Endothelial cell of umbilical vein (primary cell): ENCODE data around the gene CYFIP1. TPM values are rescaled to one million over a fixed set of nuclear protein-coding genes. Genes with fewer than 3 reads are reported as not detected.

Experiments
- BruUV-seq: library from RNA; stranded (reverse); fragments of 400-500 nt; replicated peaks from 2 replicates; lab custom pipeline; 2021; lab: Mats Ljungman, UMichigan
- CTCF ChIA-PET: fragments of 300-600, 350-600 bp; sonication (Branson Sonifier 250); formaldehyde crosslinking; loops from one replicate; lab custom pipeline; 2021; ENCODE audit warnings: antibody characterized with exemption, inconsistent platforms; lab: Charles Lee
- POLR2A ChIA-PET: fragments of 300-600, 350-600 bp; sonication (Branson Sonifier 250); formaldehyde crosslinking; loops from one replicate; lab custom pipeline; 2021; ENCODE audit warnings: antibody characterized with exemption, inconsistent platforms; lab: Charles Lee
- DNase-seq: peaks from one replicate; pipeline ENCODE4 v3.0.0-alpha.2; 2011; ENCODE audit warnings: low read depth, low spot score
- FAIRE-seq: peaks from 2 replicates; lab custom pipeline; 2011; peaks lifted over from hg19 to GRCh38; lab: Jason Lieb, UNC
- H2AFZ ChIP-seq: 2 replicates; pipeline ENCODE4 v1.6.0; 2012; ENCODE audit warnings: low read depth, low read length, control low read depth, inconsistent platforms
- H3K27ac ChIP-seq: 2 replicates; pipeline ENCODE4 v1.5.1; 2011; ENCODE audit warnings: low read depth, mild to moderate bottlenecking, control low read depth, low read length, moderate library complexity; ENCODE audit not compliant: insufficient read depth
- H3K27me3 ChIP-seq, 2 experiments: 2 replicates each; pipeline versions ENCODE4 v1.6.0 to v1.6.1; 2011; ENCODE audit warnings: low read length in 2 of 2, mixed read lengths in 1 of 2; ENCODE audit not compliant: control insufficient read depth in 2 of 2, insufficient read depth in 2 of 2
- H3K36me3 ChIP-seq, 2 experiments: 2 replicates in 1 of 2; 3 replicates in 1 of 2; pipeline ENCODE4 v1.5.1; 2011; ENCODE audit warnings: low read length in 2 of 2, mild to moderate bottlenecking in 1 of 2, moderate library complexity in 1 of 2; ENCODE audit not compliant: control insufficient read depth in 2 of 2, insufficient read depth in 2 of 2; ENCODE audit errors: extremely low read depth in 1 of 2
- H3K4me1 ChIP-seq: 3 replicates; pipeline ENCODE4 v1.5.1; 2011; ENCODE audit warnings: mild to moderate bottlenecking, low read length; ENCODE audit not compliant: control insufficient read depth, insufficient read depth; ENCODE audit errors: extremely low read depth
- H3K4me2 ChIP-seq: 2 replicates; pipeline ENCODE4 v1.6.1; 2011; ENCODE audit warnings: low read length, control low read depth, mixed read lengths; ENCODE audit not compliant: insufficient read depth
- H3K4me3 ChIP-seq, 3 experiments: fragments of 200-600 bp in 1 of 3; sonication (generic), shearing (Covaris generic) in 1 of 3; replicated peaks in 1 of 3; 2 replicates each; pipeline ENCODE4 v1.5.1; 2011 to 2016; ENCODE audit warnings: control low read depth in 3 of 3, low read length in 3 of 3, mild to moderate bottlenecking in 2 of 3, inconsistent platforms in 1 of 3, low read depth in 1 of 3, moderate library complexity in 1 of 3; ENCODE audit not compliant: insufficient read depth in 1 of 3
- H3K79me2 ChIP-seq: 2 replicates; pipeline ENCODE4 v1.6.0; 2012; ENCODE audit warnings: low read length, inconsistent platforms; ENCODE audit not compliant: control insufficient read depth, insufficient read depth
- H3K9ac ChIP-seq: replicated peaks from 2 replicates; pipeline ENCODE3; 2011; ENCODE audit warnings: low read length, control low read depth; ENCODE audit not compliant: insufficient read depth; ENCODE audit errors: extremely low read depth
- H3K9me1 ChIP-seq: replicated peaks from 3 replicates; pipeline ENCODE4 v1.6.0; 2011; ENCODE audit warnings: mild to moderate bottlenecking, low read length; ENCODE audit not compliant: control insufficient read depth, insufficient read depth; ENCODE audit errors: extremely low read depth
- H3K9me3 ChIP-seq: replicated peaks from 2 replicates; pipeline ENCODE4 v1.5.1; 2012; ENCODE audit warnings: low read length, inconsistent platforms; ENCODE audit not compliant: control insufficient read depth, insufficient read depth
- H4K20me1 ChIP-seq: replicated peaks from 2 replicates; pipeline ENCODE3; 2011; ENCODE audit warnings: mild to moderate bottlenecking, low read length; ENCODE audit not compliant: control insufficient read depth, insufficient read depth; ENCODE audit errors: extremely low read depth
- EZH2 ChIP-seq: IDR thresholded peaks from 2 replicates; pipeline ENCODE4 v1.6.1; 2012; ENCODE audit warnings: borderline replicate concordance, low read depth, mild to moderate bottlenecking, moderate library complexity, low read length, inconsistent platforms; ENCODE audit not compliant: severe bottlenecking
- FOS ChIP-seq: IDR thresholded peaks from 2 replicates; pipeline ENCODE4 v1.6.1; 2011; ENCODE audit warnings: mild to moderate bottlenecking, low read length, moderate library complexity, borderline replicate concordance; ENCODE audit not compliant: insufficient read depth
- GATA2 ChIP-seq: IDR thresholded peaks from 2 replicates; pipeline ENCODE4 v1.7.0; 2011; ENCODE audit warnings: low read depth, mild to moderate bottlenecking, moderate library complexity, mixed read lengths, low read length; ENCODE audit not compliant: insufficient read length, insufficient read depth
- JUN ChIP-seq: IDR thresholded peaks from 2 replicates; pipeline ENCODE4 v1.6.1; 2011; ENCODE audit warnings: borderline replicate concordance, low read depth; ENCODE audit not compliant: insufficient read length, insufficient read depth
- POLR2A ChIP-seq: IDR thresholded peaks from 2 replicates; pipeline ENCODE4 v1.6.1; 2012; ENCODE audit warnings: low read depth, mild to moderate bottlenecking, control low read depth, low read length
- POLR2AphosphoS5 ChIP-seq: IDR thresholded peaks from 2 replicates; pipeline ENCODE4 v1.6.1; 2012; ENCODE audit warnings: low read depth, mild to moderate bottlenecking, control low read depth, low read length, moderate library complexity; ENCODE audit not compliant: insufficient read depth
- dilution Hi-C: fragments of 300-500 bp; cut with MboI; formaldehyde crosslinking; loops from one replicate; pipeline ENCODE4 v1.15.0; 2019; ENCODE audit warnings: low sequenced_read_pairs; ENCODE audit not compliant: extremely low pct_ligation_motif_present
- intact Hi-C: fragments of 100-400 bp; cut with micrococcal nuclease; formaldehyde crosslinking; loops from one replicate; pipeline ENCODE4 v1.10.0; 2022
- polyA plus RNA-seq, 4 experiments: library from polyadenylated mRNA; depleted of rRNA in 3 of 4; stranded (reverse) in 3 of 4; unstranded in 1 of 4; fragments of >200 nt; gene quantifications; 2 replicates each; pipeline versions ENCODE4 v1.2.1 to v1.2.3, GENCODE V29; 2011 to 2012; ENCODE audit warnings: missing spikeins in 1 of 4
- total RNA-seq: library from RNA; stranded (reverse); gene quantifications from 2 replicates; pipeline ENCODE4 v1.2.3, GENCODE V29; 2021
- TF ChIP-seq, protein P1 (sequence below): IDR thresholded peaks from 2 replicates; pipeline ENCODE4 v1.6.1; 2011; ENCODE audit not compliant: insufficient read depth, insufficient read length
- TF ChIP-seq, protein P2 (sequence below), 2 donors: IDR thresholded peaks; 1 replicate in 1 of 2; 2 replicates in 1 of 2; pipeline ENCODE4 v1.5.1; 2011; ENCODE audit warnings: low read length in 2 of 2, mild to moderate bottlenecking in 2 of 2, moderate library complexity in 2 of 2, control low read depth in 1 of 2, inconsistent platforms in 1 of 2, low read depth in 1 of 2; ENCODE audit not compliant: insufficient read depth in 1 of 2; ENCODE audit errors: extremely low read depth in 1 of 2

Gene CYFIP1
- total and polyA plus RNA-seq, 2 donors (not counting 3 experiments of a cell fraction or from before 2014, with no cell fraction given), result 81.4 to 158 TPM

DNA sequence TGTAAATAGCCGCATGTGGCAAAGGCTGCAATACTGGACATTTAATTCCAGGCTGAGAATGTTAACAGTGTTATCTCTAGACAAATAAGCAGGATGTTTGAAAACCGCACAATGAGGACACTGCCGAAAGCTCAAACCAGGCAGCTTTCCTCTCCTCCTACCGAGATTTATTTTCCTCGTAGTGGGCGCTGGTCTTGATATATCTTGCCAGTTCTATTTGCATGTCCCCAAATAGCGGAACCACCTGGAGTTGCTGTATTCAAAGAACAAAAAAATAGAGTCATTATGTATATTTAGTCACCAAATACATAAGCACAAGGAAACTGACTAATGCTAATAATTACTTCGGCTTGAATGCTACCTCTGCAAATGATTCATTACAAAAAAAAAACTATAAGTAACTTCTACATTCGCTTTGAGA lies 46.5 kb downstream of the CYFIP1 start:
- no peak for FAIRE-seq

More for the DNA sequence above, 46.5 kb downstream of the CYFIP1 start:
- H3K27ac ChIP-seq, result peak overlapping the region; percentile 71
- no peaks in the 10 kb centered on the region for H4K20me1 ChIP-seq
- TF ChIP-seq, protein P1, sequence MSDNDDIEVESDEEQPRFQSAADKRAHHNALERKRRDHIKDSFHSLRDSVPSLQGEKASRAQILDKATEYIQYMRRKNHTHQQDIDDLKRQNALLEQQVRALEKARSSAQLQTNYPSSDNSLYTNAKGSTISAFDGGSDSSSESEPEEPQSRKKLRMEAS, result no peak
- TF ChIP-seq POLR2AphosphoS5 (no peak), JUN (peak; percentile 85), POLR2A (no peak), EZH2 (no peak), FOS (peak; percentile 72), GATA2 (no peak)
- TF ChIP-seq, protein P2, sequence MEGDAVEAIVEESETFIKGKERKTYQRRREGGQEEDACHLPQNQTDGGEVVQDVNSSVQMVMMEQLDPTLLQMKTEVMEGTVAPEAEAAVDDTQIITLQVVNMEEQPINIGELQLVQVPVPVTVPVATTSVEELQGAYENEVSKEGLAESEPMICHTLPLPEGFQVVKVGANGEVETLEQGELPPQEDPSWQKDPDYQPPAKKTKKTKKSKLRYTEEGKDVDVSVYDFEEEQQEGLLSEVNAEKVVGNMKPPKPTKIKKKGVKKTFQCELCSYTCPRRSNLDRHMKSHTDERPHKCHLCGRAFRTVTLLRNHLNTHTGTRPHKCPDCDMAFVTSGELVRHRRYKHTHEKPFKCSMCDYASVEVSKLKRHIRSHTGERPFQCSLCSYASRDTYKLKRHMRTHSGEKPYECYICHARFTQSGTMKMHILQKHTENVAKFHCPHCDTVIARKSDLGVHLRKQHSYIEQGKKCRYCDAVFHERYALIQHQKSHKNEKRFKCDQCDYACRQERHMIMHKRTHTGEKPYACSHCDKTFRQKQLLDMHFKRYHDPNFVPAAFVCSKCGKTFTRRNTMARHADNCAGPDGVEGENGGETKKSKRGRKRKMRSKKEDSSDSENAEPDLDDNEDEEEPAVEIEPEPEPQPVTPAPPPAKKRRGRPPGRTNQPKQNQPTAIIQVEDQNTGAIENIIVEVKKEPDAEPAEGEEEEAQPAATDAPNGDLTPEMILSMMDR (IDR thresholded peaks at IDR 0.05; ENCODE audit: extremely low read depth in 1 of 2, insufficient read depth in 1 of 2, low read depth in 1 of 2, low read length in 2 of 2), result no peak
- ChIA-PET CTCF (interaction anchor here (1.0 kb wide), 3 partner anchors 8 to 15 kb away, joined by 3 to 4 read pairs (median 3); no protein-coding TSS in a partner anchor), POLR2A (no interaction called here)
- no peak overlapping the region for H3K4me3 ChIP-seq
- BruUV-seq, result no TSS peak
- H3K9me1 ChIP-seq, result no peaks in the 10 kb centered on the region
- dilution Hi-C loops, result no loop called here
- H3K4me1 ChIP-seq, result peaks cover 4% of the 10 kb centered on the region
- H2AFZ ChIP-seq, result no peak overlapping the region
- H3K27me3 ChIP-seq, result no peaks in the 10 kb centered on the region
- no peaks in the 10 kb centered on the region for H3K9me3 ChIP-seq
- intact Hi-C loops, result loop anchor here (1.0 to 2.0 kb wide), 2 partner anchors 15 to 47 kb away; partner anchors contain the start of gene CYFIP1
- peaks cover 6 to 17% of the 10 kb centered on the region in 2 experiments for H3K36me3 ChIP-seq
- peak; percentile 58 for DNase-seq
- no peak overlapping the region for H3K9ac ChIP-seq
- no peaks in the 10 kb centered on the region for H3K79me2 ChIP-seq
- H3K4me2 ChIP-seq, result no peak overlapping the region
